ENCODE data around the gene HRK. TPM values are rescaled to one million over a fixed set of nuclear protein-coding genes. Genes with fewer than 3 reads are reported as not detected.

HRK gene
- total and polyA plus RNA-seq, 2 of the 4 experiments (the other 2 are of a cell fraction): not detected

- peaks cover 24 to 83% of the 10 kb centered on the region in 2 experiments for H3K79me1 ChIP-seq (ENCODE audit: low read depth in 1 of 2, low read length in 2 of 2)
- no peak overlapping the region for H2BK120ac ChIP-seq (ENCODE audit: low read depth, low read length)
- H4K20me1 ChIP-seq (ENCODE audit: insufficient read depth, low read length): peaks cover 55% of the 10 kb centered on the region
- no peaks in the 10 kb centered on the region for H3K9me3 ChIP-seq (ENCODE audit: control insufficient read depth, insufficient read depth, low read length)
- no TSS peak for BruUV-seq (replicated peaks)
- H2AK9ac ChIP-seq (replicated peaks; ENCODE audit: low read depth, low read length, poor library complexity): no peak overlapping the region
- peaks cover 25% of the 10 kb centered on the region for H3K9me1 ChIP-seq (ENCODE audit: insufficient read depth, low read length)
- no peak overlapping the region for H2AFZ ChIP-seq (replicated peaks; ENCODE audit: low read length, poor library complexity)
- no peak overlapping the region for H3K4me3 ChIP-seq (ENCODE audit: insufficient read depth, low read depth, low read length)
- no peak for TF ChIP-seq MAFK (IDR thresholded peaks at IDR 0.05; ENCODE audit: low read depth, low read length)
- H3K36me3 ChIP-seq (ENCODE audit: control insufficient read depth, insufficient read depth, low read length): peaks cover 2% of the 10 kb centered on the region; the same call in 1 of the 2 replicates
- no peak overlapping the region for H2BK15ac ChIP-seq (ENCODE audit: low read depth, low read length)
- in situ Hi-C loops (cut with MboI; ENCODE audit: low sequenced_read_pairs): no loop called here
- H3K4me1 ChIP-seq (ENCODE audit: control insufficient read depth, insufficient read depth, low read length): peaks cover 12% of the 10 kb centered on the region
- no peak overlapping the region for H3K4ac ChIP-seq (ENCODE audit: low read depth, low read length)
- ATAC-seq (ENCODE audit: low read depth) (no peak), DNase-seq (no peak)
- no peak overlapping the region for H3K9ac ChIP-seq (ENCODE audit: low read depth, low read length)
- intact Hi-C loops (cut with micrococcal nuclease): no loop called here
- ChIA-PET POLR2A (ENCODE audit: unreplicated experiment) (interaction anchor here (0.6 kb wide), 1 partner anchor 9 kb away, joined by 3 read pairs; no protein-coding TSS in a partner anchor), CTCF (interaction anchor here (0.7 kb wide), 1 partner anchor 188 kb away, joined by 3 read pairs; no protein-coding TSS in a partner anchor)
- H2BK5ac ChIP-seq (ENCODE audit: low read depth, low read length, poor library complexity, severe bottlenecking): no peak overlapping the region
- no peak overlapping the region for H3K23ac ChIP-seq (ENCODE audit: low read depth, low read length)
- no peak overlapping the region for H2AK5ac ChIP-seq (ENCODE audit: low read depth, low read length)
- H4K91ac ChIP-seq (ENCODE audit: insufficient read depth, low read depth, low read length): no peak overlapping the region
- no peak overlapping the region for H4K5ac ChIP-seq (ENCODE audit: low read depth, low read length)
- H3K27me3 ChIP-seq (ENCODE audit: control insufficient read depth, insufficient read depth, low read length): no peaks in the 10 kb centered on the region
- no peak overlapping the region for H2BK20ac ChIP-seq (ENCODE audit: low read depth, low read length)
- H3K14ac ChIP-seq (replicated peaks; ENCODE audit: low read depth, low read length): no peak overlapping the region
- no peak overlapping the region for H3K56ac ChIP-seq (ENCODE audit: extremely low read depth, insufficient read depth, low read length)
- no peak overlapping the region for H3K4me2 ChIP-seq (ENCODE audit: low read depth, low read length)
- H4K8ac ChIP-seq (ENCODE audit: low read depth in 2 of 2, low read length in 2 of 2): no peak overlapping the region
- WGBS, 2 experiments (ENCODE audit: extremely low coverage in 2 of 2, insufficient read length in 1 of 2): no CpG with 5 or more reads among the region's 3 CpGs
- dilution Hi-C loops (cut with HindIII; ENCODE audit: low sequenced_read_pairs, unreplicated experiment): no loop called here
- H3K27ac ChIP-seq (ENCODE audit: insufficient read depth, low read length): no peak overlapping the region
- H3K18ac ChIP-seq (ENCODE audit: low read depth, low read length): no peak overlapping the region
Observed at GRCh38 chr12:116920939-116921338, 39.7 kb upstream of the HRK start.

Data from IMR-90 (cell line).